Upper lobe of right lung (tissue), 1 donor: Measurements from ENCODE around the gene GALNTL6. TPM values are rescaled to one million over a fixed set of nuclear protein-coding genes. Genes with fewer than 3 reads are reported as not detected.

Source experiments
- ATAC-seq: fragments of 200-7000 bp; cut with Tn5 transposase; one replicate; pipeline ENCODE4 v1.9.1; 2020; ENCODE audit warnings: mild to moderate bottlenecking, moderate library complexity
- DNase-seq: peaks from one replicate; pipeline ENCODE4 v3.0.0-alpha.2; 2020
- H3K27ac ChIP-seq: fragments of 200-600 bp; one replicate; pipeline ENCODE4 v1.8.0; 2022
- H3K27me3 ChIP-seq: fragments of 200-600 bp; one replicate; pipeline ENCODE4 v1.8.0; 2022; ENCODE audit warnings: mild to moderate bottlenecking
- H3K36me3 ChIP-seq: fragments of 200-600 bp; one replicate; pipeline ENCODE4 v1.8.0; 2022
- H3K4me1 ChIP-seq: fragments of 200-600 bp; one replicate; pipeline ENCODE4 v1.8.0; 2022
- H3K4me3 ChIP-seq: fragments of 200-600 bp; one replicate; pipeline ENCODE4 v1.8.0; 2022; ENCODE audit warnings: mild to moderate bottlenecking
- H3K9me3 ChIP-seq: fragments of 200-600 bp; one replicate; pipeline ENCODE4 v1.8.0; 2022
- CTCF ChIP-seq: fragments of 200-600 bp; IDR thresholded peaks from one replicate; pipeline ENCODE4 v1.8.0; 2022; ENCODE audit warnings: antibody characterized with exemption
- intact Hi-C: fragments of 100-400 bp; cut with DNase I; formaldehyde crosslinking; loops from one replicate; pipeline ENCODE4 v1.11.0; 2022
- total RNA-seq: library from RNA; stranded (reverse); fragmentation: NEBNext Ultra II Directional; extraction: Animal tissue kit (Norgen Biotek cat#: 25700); gene quantifications from one replicate; pipeline ENCODE4 v1.2.1, GENCODE V29; 2021
- donor health status: DM: no; HTN: yes; CAD: no; lungs with severe emphysema.

Gene GALNTL6
- total RNA-seq, 1 donor from 2014 or later: 0.20 TPM

- Histone ChIP-seq H3K36me3 (no peaks in the 10 kb centered on the region), H3K4me1 (no peaks in the 10 kb centered on the region), H3K27me3 (no peaks in the 10 kb centered on the region), H3K9me3 (no peaks in the 10 kb centered on the region), H3K27ac (no peak overlapping the region), H3K4me3 (no peak overlapping the region)
- intact Hi-C loops: no loop called here
- ATAC-seq (no peak), DNase-seq (no peak)
- TF ChIP-seq CTCF: no peak
These were observed 66.9 kb downstream of the GALNTL6 start for GRCh38 chr4:171880136-171880535.

GRCh38 chr4:171889681-171890080, 76.5 kb downstream of the GALNTL6 start:
- ATAC-seq (no peak), DNase-seq (no peak)
- intact Hi-C loops: no loop called here
- H3K27ac ChIP-seq: no peak overlapping the region
- no peak for TF ChIP-seq CTCF
- H3K4me1 ChIP-seq: no peaks in the 10 kb centered on the region
- H3K4me3 ChIP-seq: no peak overlapping the region
- H3K27me3 ChIP-seq: no peaks in the 10 kb centered on the region
- H3K36me3 ChIP-seq: no peaks in the 10 kb centered on the region
- no peaks in the 10 kb centered on the region for H3K9me3 ChIP-seq

- no peak for DNase-seq
- no peak for ATAC-seq
- Histone ChIP-seq H3K4me1 (no peaks in the 10 kb centered on the region), H3K4me3 (no peak overlapping the region), H3K36me3 (no peaks in the 10 kb centered on the region), H3K27me3 (no peaks in the 10 kb centered on the region), H3K27ac (no peak overlapping the region), H3K9me3 (no peaks in the 10 kb centered on the region)
- intact Hi-C loops: no loop called here
- TF ChIP-seq CTCF: no peak
These were observed 77.8 kb downstream of the GALNTL6 start for GRCh38 chr4:171891038-171891437.

- Histone ChIP-seq H3K36me3 (no peaks in the 10 kb centered on the region), H3K27me3 (no peaks in the 10 kb centered on the region), H3K9me3 (no peaks in the 10 kb centered on the region), H3K27ac (no peak overlapping the region), H3K4me3 (no peak overlapping the region), H3K4me1 (no peaks in the 10 kb centered on the region)
- DNase-seq: no peak
- TF ChIP-seq CTCF: no peak
- ATAC-seq: no peak
- intact Hi-C loops: no loop called here
These were observed 83.2 kb downstream of the GALNTL6 start for GRCh38 chr4:171896426-171896825.

- no peak for TF ChIP-seq CTCF
- no peaks in the 10 kb centered on the region for H3K27me3 ChIP-seq
These were observed 106.1 kb downstream of the GALNTL6 start for GRCh38 chr4:171919314-171919713.

GRCh38 chr4:171920901-171921300, 107.7 kb downstream of the GALNTL6 start:
- no peak overlapping the region for H3K27ac ChIP-seq
- H3K4me3 ChIP-seq: no peak overlapping the region
- intact Hi-C loops: no loop called here
- no peaks in the 10 kb centered on the region for H3K36me3 ChIP-seq
- ATAC-seq (no peak), DNase-seq (no peak)
- H3K9me3 ChIP-seq: no peaks in the 10 kb centered on the region
- no peaks in the 10 kb centered on the region for H3K4me1 ChIP-seq
- no peaks in the 10 kb centered on the region for H3K27me3 ChIP-seq
- TF ChIP-seq CTCF: no peak

More at GRCh38 chr4:171919314-171919713, 106.1 kb downstream of the GALNTL6 start:
- intact Hi-C loops: no loop called here
- H3K27ac ChIP-seq: no peak overlapping the region
- H3K4me3 ChIP-seq: no peak overlapping the region
- DNase-seq (no peak), ATAC-seq (no peak)
- no peaks in the 10 kb centered on the region for H3K4me1 ChIP-seq
- no peaks in the 10 kb centered on the region for H3K9me3 ChIP-seq
- H3K36me3 ChIP-seq: no peaks in the 10 kb centered on the region
